Right lobe of liver (tissue), 6 donors: ENCODE results near the gene HOXD13. TPM values are rescaled to one million over a fixed set of nuclear protein-coding genes. Genes with fewer than 3 reads are reported as not detected.

Experiments
- ATAC-seq, 4 donors: fragments of 200-7000 bp; cut with Tn5 transposase; one replicate each; pipeline ENCODE4 v1.9.1; 2020; ENCODE audit warnings: mild to moderate bottlenecking in 4 of 4, moderate library complexity in 4 of 4
- DNase-seq, 3 donors: peaks; one replicate each; pipeline ENCODE4 v3.0.0-alpha.2; 2020
- H3K27ac ChIP-seq, 3 donors: fragments of 200-600 bp; one replicate each; pipeline ENCODE4 v1.8.0; 2022
- H3K27me3 ChIP-seq, 2 donors: fragments of 200-600 bp; one replicate each; pipeline ENCODE4 v1.8.0; 2022
- H3K36me3 ChIP-seq, 4 donors: fragments of 200-600 bp; sonication (generic) in 1 of 4; one replicate each; pipeline versions ENCODE4 v1.5.1 to v1.8.0; 2017 to 2022; ENCODE audit warnings: control low read depth in 1 of 4
- H3K4me1 ChIP-seq, 4 donors: fragments of 200-600 bp; sonication (generic) in 1 of 4; one replicate each; pipeline versions ENCODE4 v1.5.1 to v1.8.0; 2017 to 2022; ENCODE audit warnings: control low read depth in 1 of 4
- H3K4me3 ChIP-seq, 3 donors: fragments of 200-600 bp; one replicate each; pipeline ENCODE4 v1.8.0; 2022
- H3K9me3 ChIP-seq, 4 donors: fragments of 200-600 bp; sonication (generic) in 1 of 4; one replicate each; pipeline versions ENCODE4 v1.5.1 to v1.8.0; 2017 to 2022; ENCODE audit warnings: control low read depth in 1 of 4
- CTCF ChIP-seq, 4 donors: fragments of 200-600 bp in 3 of 4; fragments of 450-650 bp in 1 of 4; IDR thresholded peaks; one replicate each; pipeline versions ENCODE4 v1.5.1 to v1.8.0; 2016 to 2022; ENCODE audit warnings: antibody characterized with exemption in 4 of 4, mild to moderate bottlenecking in 2 of 4
- POLR2A ChIP-seq: fragments of 450-650 bp; IDR thresholded peaks from one replicate; pipeline ENCODE4 v1.6.1; 2017; ENCODE audit warnings: antibody characterized with exemption, mild to moderate bottlenecking
- WGBS: methylation state at CpG from one replicate; pipeline ENCODE4 v1.1.6; 2018; ENCODE audit warnings: low coverage, low lambda C conversion rate; ENCODE audit not compliant: insufficient coverage; ENCODE audit errors: missing lambda C conversion rate; 5-methylcytosine and 5-hydroxymethylcytosine counted together
- intact Hi-C, 2 donors: fragments of 100-400 bp; cut with DNase I; formaldehyde crosslinking; loops; one replicate each; pipeline versions ENCODE4 v1.11.2 to v1.14.1; 2022
- total RNA-seq, 6 experiments: library from RNA; depleted of rRNA in 2 of 6; stranded (reverse); fragments of >200 nt in 2 of 6; fragmentation: NEBNext Ultra II Directional in 3 of 6; extraction: Animal tissue kit (Norgen Biotek cat#: 25700) in 3 of 6; gene quantifications; one replicate each; pipeline versions ENCODE4 v1.1.0 to v1.2.4, GENCODE V29; 2016 to 2023
- donor health status: DM: no; HTN: yes; CAD: no.
- donor health status: DM: no; HTN: no; CAD: no.
- donor health status: DM: no; HTN: no; CAD: no.
- donor health status: DM: no; HTN: yes; CAD: no.
- donor health status: DM: no; HTN: yes; CAD: no.

The HOXD13 gene
- total RNA-seq, 6 experiments from 2014 or later: not detected

GRCh38 chr2:176101842-176102241 is 9.3 kb downstream of the HOXD13 start:
- no peak for ATAC-seq
- DNase-seq: no peak
- 32% methylated on average over 4 of the region's 5 CpGs for WGBS
- Histone ChIP-seq H3K27me3 (peaks cover 25 to 90% of the 10 kb centered on the region in 2 donors), H3K4me1 (peaks cover 0 to 14% (median 5%) of the 10 kb centered on the region in 4 donors), H3K4me3 (no peak overlapping the region), H3K36me3 (no peaks in the 10 kb centered on the region), H3K9me3 (no peaks in the 10 kb centered on the region), H3K27ac (no peak overlapping the region)
- TF ChIP-seq POLR2A: no peak
- TF ChIP-seq CTCF (IDR thresholded peaks at IDR 0.05): no peak
- intact Hi-C loops: no loop called here

DNA sequence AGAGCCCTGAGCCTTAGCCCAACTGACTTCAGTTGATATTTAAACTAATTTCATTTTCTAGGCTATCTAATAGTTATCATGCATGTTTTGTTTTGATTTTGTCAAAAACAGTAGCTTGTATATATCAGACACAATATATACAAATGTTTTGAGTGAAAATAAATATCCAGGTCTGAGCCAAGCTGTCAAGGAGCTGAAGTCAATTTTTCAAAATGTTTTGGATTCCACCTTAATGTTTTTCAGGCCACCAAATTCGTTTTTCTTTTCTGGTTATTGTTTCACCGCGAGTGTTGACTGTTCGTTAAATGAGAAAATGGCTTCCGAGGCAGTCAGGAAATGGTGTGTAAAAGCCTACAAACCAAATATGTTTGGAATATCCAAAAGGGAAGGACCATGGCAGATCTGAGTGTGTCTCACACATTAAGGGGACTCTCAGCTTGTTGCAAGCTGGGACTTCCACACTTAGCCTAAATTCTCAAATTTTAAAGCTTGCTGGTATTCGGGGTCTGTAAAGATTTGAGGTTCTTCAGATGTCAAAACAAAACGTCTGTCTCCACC is 9.9 kb downstream of the HOXD13 start:
- Histone ChIP-seq H3K27me3 (peaks cover 25 to 87% of the 10 kb centered on the region in 2 donors), H3K4me1 (peaks cover 0 to 10% (median 2%) of the 10 kb centered on the region in 4 donors), H3K9me3 (no peaks in the 10 kb centered on the region), H3K4me3 (no peak overlapping the region), H3K27ac (no peak overlapping the region), H3K36me3 (no peaks in the 10 kb centered on the region)
- DNase-seq (no peak), ATAC-seq (no peak)
- 6% methylated on average over 7 of the region's 7 CpGs for WGBS
- TF ChIP-seq CTCF (IDR thresholded peaks at IDR 0.05) (no peak), POLR2A (no peak)
- intact Hi-C loops: no loop called here

DNA sequence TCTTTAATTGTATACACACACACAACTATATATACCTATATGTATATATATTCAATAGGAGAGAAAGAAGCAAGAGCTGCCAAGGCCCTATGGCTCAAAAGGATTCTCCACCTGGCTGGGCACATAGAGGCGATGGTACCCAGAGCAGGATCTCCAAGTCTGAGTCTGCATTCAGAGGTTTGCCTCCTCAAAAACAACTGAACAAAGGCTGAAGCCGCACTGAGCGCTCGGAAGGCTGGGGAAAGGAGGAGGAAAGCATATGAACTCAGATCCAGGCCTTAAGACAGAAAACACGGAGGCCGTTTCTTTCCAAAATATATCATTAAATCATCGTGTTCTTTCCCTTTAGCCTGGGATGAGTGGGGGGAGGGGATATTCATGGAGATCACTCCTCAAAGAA is 10.7 kb downstream of the HOXD13 start:
- Histone ChIP-seq H3K27ac (no peak overlapping the region), H3K4me3 (no peak overlapping the region), H3K36me3 (no peaks in the 10 kb centered on the region), H3K4me1 (peaks cover 0 to 8% (median 0%) of the 10 kb centered on the region in 4 donors), H3K27me3 (peaks cover 25 to 86% of the 10 kb centered on the region in 2 donors), H3K9me3 (no peaks in the 10 kb centered on the region)
- TF ChIP-seq POLR2A (no peak), CTCF (IDR thresholded peaks at IDR 0.05) (no peak)
- no peak for ATAC-seq
- no peak for DNase-seq
- whole genome bisulfite sequencing: 13% methylated on average over 4 of the region's 7 CpGs
- intact Hi-C loops: no loop called here

GRCh38 chr2:176103742-176104315 is 11.3 kb downstream of the HOXD13 start:
- Histone ChIP-seq H3K4me1 (peaks cover 0 to 8% (median 0%) of the 10 kb centered on the region in 4 donors), H3K27ac (no peak overlapping the region), H3K36me3 (no peaks in the 10 kb centered on the region), H3K9me3 (no peaks in the 10 kb centered on the region), H3K27me3 (peaks cover 28 to 86% of the 10 kb centered on the region in 2 donors), H3K4me3 (no peak overlapping the region)
- TF ChIP-seq CTCF (IDR thresholded peaks at IDR 0.05) (no peak), POLR2A (no peak)
- ATAC-seq (no peak), DNase-seq (no peak)
- 2% methylated on average over 16 of the region's 17 CpGs for WGBS
- intact Hi-C loops: no loop called here
